Pancreas (tissue), 10 donors: ENCODE results near the gene SMIM9. TPM values are rescaled to one million over a fixed set of nuclear protein-coding genes. Genes with fewer than 3 reads are reported as not detected.

Source experiments
- ATAC-seq, 4 donors: fragments of 200-7000 bp; cut with Tn5 transposase; one replicate each; pipeline versions ENCODE4 v1.8.0 to v1.9.1; 2020; ENCODE audit warnings: mild to moderate bottlenecking in 4 of 4, moderate library complexity in 4 of 4
- DNase-seq, 6 donors: peaks; one replicate each; pipeline ENCODE4 v3.0.0-alpha.2; 2020
- FAIRE-seq: peaks from 2 replicates; lab custom pipeline; 2012; peaks lifted over from hg19 to GRCh38; lab: Jason Lieb, UNC
- H3K27ac ChIP-seq, 4 donors: fragments of 200-600 bp; sonication (generic); 1 replicate in 3 of 4; 2 replicates in 1 of 4; pipeline versions ENCODE4 v1.5.0 to v1.8.0; 2020
- H3K27me3 ChIP-seq, 4 donors: fragments of 200-600 bp; one replicate each; pipeline ENCODE4 v1.8.0; 2021
- H3K36me3 ChIP-seq, 3 donors: fragments of 200-600 bp; sonication (generic) in 1 of 3; one replicate each; pipeline versions ENCODE4 v1.5.0 to v1.8.0; 2020 to 2021
- H3K4me1 ChIP-seq, 3 donors: fragments of 200-600 bp; one replicate each; pipeline ENCODE4 v1.8.0; 2021
- H3K4me3 ChIP-seq, 4 donors: fragments of 200-600 bp; sonication (generic) in 2 of 4; one replicate each; pipeline versions ENCODE4 v1.5.0 to v1.8.0; 2020 to 2021
- H3K9me3 ChIP-seq, 4 donors: fragments of 200-600 bp; one replicate each; pipeline ENCODE4 v1.8.0; 2021
- WGBS, 2 donors: extraction: QIAGEN DNeasy Blood & Tissue Kit; methylation state at CpG; one replicate each; pipeline ENCODE4 v1.1.7; 2013; 5-methylcytosine and 5-hydroxymethylcytosine counted together
- intact Hi-C, 3 donors: fragments of 100-400 bp; cut with DNase I; formaldehyde crosslinking; loops; one replicate each; pipeline versions ENCODE4 v1.11.1 to v1.14.2; 2022
- polyA plus RNA-seq, 2 donors: library from polyadenylated mRNA; stranded (reverse); fragments of 200-250 nt; gene quantifications; one replicate each; pipeline ENCODE4 v1.2.3, GENCODE V29; 2013
- total RNA-seq, 6 donors: library from RNA; stranded (reverse); fragmentation: NEBNext Ultra II Directional in 4 of 6; extraction: Animal tissue kit (Norgen Biotek cat#: 25700) in 4 of 6; gene quantifications; one replicate each; pipeline versions ENCODE4 v1.2.1 to v1.2.4, GENCODE V29; 2021 to 2023
- TF ChIP-seq, protein P1 (sequence below), 4 donors: fragments of 200-600 bp; sonication (generic) in 3 of 4; IDR thresholded peaks; one replicate each; pipeline versions ENCODE4 v1.5.0 to v1.8.0; 2021; ENCODE audit warnings: antibody characterized with exemption in 4 of 4
- donor health status: healthy with polysubstance abuse.
- donor health status: DM: no; HTN: no; CAD: no; lungs with moderate emphysema.
- donor health status: DM: no; HTN: no; CAD: no.
- donor health status: control.
- donor health status: control.
- donor health status: Bipolar disorder and iron deficiency.
- donor health status: DM: yes; HTN: yes; CAD: no.
- donor health status: DM: no; HTN: no; CAD: no.
- donor health status: DM: no; HTN: no; CAD: no.
- donor health status: DM: yes; HTN: yes; CAD: no.

Gene SMIM9
- total and polyA plus RNA-seq, 8 donors = not detected

DNA sequence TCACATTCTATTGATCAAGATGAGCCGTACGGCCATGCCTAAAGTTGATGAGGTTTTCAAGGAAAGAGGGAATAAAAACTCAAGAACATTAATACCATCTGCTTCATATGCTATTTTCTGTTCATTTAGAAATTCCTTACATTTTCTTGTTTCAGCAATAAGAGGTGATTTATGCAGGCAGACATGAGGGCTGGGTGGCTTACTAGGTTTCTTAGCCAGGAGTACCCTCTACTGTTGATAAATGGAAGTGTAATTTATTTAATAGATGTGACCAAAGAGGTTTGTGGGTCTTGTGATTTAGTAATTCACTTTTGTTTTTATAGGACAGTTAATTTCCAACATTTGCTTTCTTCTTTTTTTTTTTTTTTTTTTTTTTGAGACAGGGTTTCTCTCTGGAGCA, 6.4 kb upstream of the SMIM9 start:
- ATAC-seq (peak in 3 of 4 donors; percentile 66 to 84 (median 80)), DNase-seq (no peak)
- TF ChIP-seq, protein P1, sequence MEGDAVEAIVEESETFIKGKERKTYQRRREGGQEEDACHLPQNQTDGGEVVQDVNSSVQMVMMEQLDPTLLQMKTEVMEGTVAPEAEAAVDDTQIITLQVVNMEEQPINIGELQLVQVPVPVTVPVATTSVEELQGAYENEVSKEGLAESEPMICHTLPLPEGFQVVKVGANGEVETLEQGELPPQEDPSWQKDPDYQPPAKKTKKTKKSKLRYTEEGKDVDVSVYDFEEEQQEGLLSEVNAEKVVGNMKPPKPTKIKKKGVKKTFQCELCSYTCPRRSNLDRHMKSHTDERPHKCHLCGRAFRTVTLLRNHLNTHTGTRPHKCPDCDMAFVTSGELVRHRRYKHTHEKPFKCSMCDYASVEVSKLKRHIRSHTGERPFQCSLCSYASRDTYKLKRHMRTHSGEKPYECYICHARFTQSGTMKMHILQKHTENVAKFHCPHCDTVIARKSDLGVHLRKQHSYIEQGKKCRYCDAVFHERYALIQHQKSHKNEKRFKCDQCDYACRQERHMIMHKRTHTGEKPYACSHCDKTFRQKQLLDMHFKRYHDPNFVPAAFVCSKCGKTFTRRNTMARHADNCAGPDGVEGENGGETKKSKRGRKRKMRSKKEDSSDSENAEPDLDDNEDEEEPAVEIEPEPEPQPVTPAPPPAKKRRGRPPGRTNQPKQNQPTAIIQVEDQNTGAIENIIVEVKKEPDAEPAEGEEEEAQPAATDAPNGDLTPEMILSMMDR (IDR thresholded peaks at IDR 0.05) = peak in 3 of 4 donors; percentile 16 to 36 (median 21)

DNA sequence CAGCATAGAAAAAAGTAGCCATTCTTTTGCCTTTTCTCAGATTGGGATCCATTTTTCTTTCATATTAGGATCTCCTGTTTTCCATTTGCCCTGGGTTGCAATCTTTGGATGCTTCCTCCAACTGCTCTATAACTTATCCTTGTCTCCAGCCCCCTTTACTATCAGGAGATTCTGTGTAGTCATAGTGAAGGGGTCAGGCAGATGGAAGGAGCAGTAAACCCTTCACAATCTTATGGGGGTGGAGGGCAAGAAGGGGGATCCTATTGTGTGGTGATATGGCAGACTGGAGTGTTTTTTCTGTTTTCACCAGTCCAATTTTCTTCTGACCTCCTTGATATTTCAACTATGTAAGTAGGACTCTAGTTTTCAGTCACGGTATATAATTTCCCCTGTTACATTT, 1.7 kb upstream of the SMIM9 start:
- ATAC-seq (no peak), FAIRE-seq (no peak), DNase-seq (no peak)
- intact Hi-C loops = no loop called here
- WGBS, 2 donors = 69 to 88% methylated on average over 1 of the region's 1 CpG
- H3K36me3 ChIP-seq = no peaks in the 10 kb centered on the region
- H3K4me3 ChIP-seq = no peak overlapping the region
- H3K4me1 ChIP-seq = no peaks in the 10 kb centered on the region
- H3K9me3 ChIP-seq = no peaks in the 10 kb centered on the region
- TF ChIP-seq, protein P1 (IDR thresholded peaks at IDR 0.05) = no peak
- no peak overlapping the region for H3K27ac ChIP-seq
- no peaks in the 10 kb centered on the region for H3K27me3 ChIP-seq

More for the DNA sequence above, 6.4 kb upstream of the SMIM9 start:
- WGBS, 2 donors = 84 to 86% methylated on average over 2 of the region's 2 CpGs
- no peaks in the 10 kb centered on the region for H3K9me3 ChIP-seq
- no peaks in the 10 kb centered on the region for H3K27me3 ChIP-seq
- no peaks in the 10 kb centered on the region for H3K4me1 ChIP-seq
- FAIRE-seq = peak; percentile 86
- no peak overlapping the region for H3K27ac ChIP-seq
- intact Hi-C loops = no loop called here
- no peaks in the 10 kb centered on the region for H3K36me3 ChIP-seq
- H3K4me3 ChIP-seq = no peak overlapping the region

DNA sequence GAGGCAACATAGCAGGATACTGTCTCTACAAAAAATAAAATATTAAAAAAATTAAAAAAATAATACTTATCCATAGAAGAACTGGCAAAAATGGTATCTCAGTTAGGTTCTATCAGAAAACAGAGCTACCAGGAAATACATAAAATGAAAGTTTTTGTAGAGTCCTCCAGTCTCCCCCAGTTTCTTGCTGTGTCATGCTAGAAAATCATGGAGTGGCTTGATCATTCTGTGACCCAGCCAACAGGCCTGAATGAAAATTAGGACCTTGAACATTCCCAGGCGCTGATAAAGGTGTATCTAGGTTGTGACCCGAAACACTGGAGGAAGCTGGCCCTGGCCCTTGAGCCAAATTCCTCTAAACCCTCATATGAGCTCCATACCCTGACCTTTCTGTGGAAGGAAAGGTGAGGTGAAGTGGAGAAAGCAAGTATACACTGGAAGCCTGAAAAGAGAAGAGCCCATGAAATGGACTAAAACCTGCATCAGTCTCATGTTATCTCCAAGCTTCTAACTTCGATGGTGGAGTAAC, 652 bp downstream of the SMIM9 start:
- no peaks in the 10 kb centered on the region for H3K4me1 ChIP-seq
- 57 to 61% methylated on average over 3 of the region's 3 CpGs for WGBS, 2 donors
- ATAC-seq (no peak), FAIRE-seq (no peak), DNase-seq (no peak)
- H3K36me3 ChIP-seq = no peaks in the 10 kb centered on the region
- no peak overlapping the region for H3K27ac ChIP-seq
- H3K27me3 ChIP-seq = no peaks in the 10 kb centered on the region
- H3K9me3 ChIP-seq = no peaks in the 10 kb centered on the region
- intact Hi-C loops = no loop called here
- TF ChIP-seq, protein P1 (IDR thresholded peaks at IDR 0.05) = no peak
- no peak overlapping the region for H3K4me3 ChIP-seq

DNA sequence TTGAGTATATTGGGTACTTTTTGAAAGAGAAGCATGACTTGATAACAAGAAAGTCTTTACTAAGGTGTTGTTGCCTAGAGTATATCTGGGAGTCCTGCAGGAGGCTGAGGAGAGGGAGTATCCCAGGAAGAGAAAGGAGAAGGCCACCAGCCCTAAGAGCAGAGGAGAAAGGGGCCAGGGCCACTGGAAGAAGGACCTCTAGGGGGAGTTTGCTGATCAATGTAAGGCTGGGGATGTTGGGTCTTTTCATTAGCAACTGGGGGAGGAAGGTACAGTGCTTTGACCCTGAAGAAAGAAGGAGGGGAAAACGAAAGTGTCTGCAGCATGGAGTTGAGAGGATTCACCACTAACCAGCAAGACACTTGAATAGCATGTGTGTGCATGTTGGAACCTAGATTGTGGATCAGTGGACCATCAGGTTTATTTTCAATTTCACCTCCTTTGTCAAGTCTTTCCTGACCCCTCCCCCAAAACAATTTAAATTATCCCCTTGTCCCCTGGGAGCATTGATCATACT, 4.5 kb downstream of the SMIM9 start:
- no peaks in the 10 kb centered on the region for H3K27me3 ChIP-seq
- no peak for ATAC-seq
- H3K4me3 ChIP-seq = no peak overlapping the region
- 20 to 35% methylated on average over 1 of the region's 1 CpG for WGBS, 2 donors
- FAIRE-seq = no peak
- intact Hi-C loops = no loop called here
- H3K9me3 ChIP-seq = no peaks in the 10 kb centered on the region
- H3K4me1 ChIP-seq = no peaks in the 10 kb centered on the region
- no peak for DNase-seq
- TF ChIP-seq, protein P1 (IDR thresholded peaks at IDR 0.05) = no peak
- no peak overlapping the region for H3K27ac ChIP-seq
- no peaks in the 10 kb centered on the region for H3K36me3 ChIP-seq

DNA sequence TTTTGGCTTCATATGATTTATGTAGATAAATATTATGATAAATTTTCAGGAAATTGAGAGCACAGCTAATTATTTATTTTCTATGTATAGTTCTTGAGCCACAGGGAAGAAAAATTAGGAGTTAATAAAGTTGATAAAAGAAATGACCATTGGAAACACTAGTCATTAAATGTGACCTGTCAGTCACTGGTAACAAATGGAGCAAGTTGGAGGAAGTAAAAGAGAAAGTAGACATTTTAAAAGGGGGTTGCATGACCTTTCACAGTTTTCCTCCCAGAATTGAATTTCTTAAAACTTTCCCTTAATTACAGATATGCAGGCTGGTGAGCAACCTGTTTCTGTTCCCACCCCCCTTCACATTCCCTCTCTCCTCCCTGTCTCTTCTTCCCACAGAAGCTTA, 5.3 kb downstream of the SMIM9 start:
- Histone ChIP-seq H3K36me3 (no peaks in the 10 kb centered on the region), H3K9me3 (no peaks in the 10 kb centered on the region), H3K27me3 (no peaks in the 10 kb centered on the region), H3K4me3 (no peak overlapping the region), H3K4me1 (no peaks in the 10 kb centered on the region), H3K27ac (no peak overlapping the region)
- intact Hi-C loops = no loop called here
- ATAC-seq = no peak
- TF ChIP-seq, protein P1 (IDR thresholded peaks at IDR 0.05) = no peak
- DNase-seq = no peak
- peak; percentile 75 for FAIRE-seq
